Endothelial cell of umbilical vein (primary cell): Measurements from ENCODE around the gene HMGXB3. TPM values are rescaled to one million over a fixed set of nuclear protein-coding genes. Genes with fewer than 3 reads are reported as not detected.

Experiments used
- BruUV-seq: library from RNA; stranded (reverse); fragments of 400-500 nt; replicated peaks from 2 replicates; lab custom pipeline; 2021; lab: Mats Ljungman, UMichigan
- CTCF ChIA-PET: fragments of 300-600, 350-600 bp; sonication (Branson Sonifier 250); formaldehyde crosslinking; loops from one replicate; lab custom pipeline; 2021; ENCODE audit warnings: antibody characterized with exemption, inconsistent platforms; lab: Charles Lee
- POLR2A ChIA-PET: fragments of 300-600, 350-600 bp; sonication (Branson Sonifier 250); formaldehyde crosslinking; loops from one replicate; lab custom pipeline; 2021; ENCODE audit warnings: antibody characterized with exemption, inconsistent platforms; lab: Charles Lee
- DNase-seq: peaks from one replicate; pipeline ENCODE4 v3.0.0-alpha.2; 2011; ENCODE audit warnings: low read depth, low spot score
- FAIRE-seq: peaks from 2 replicates; lab custom pipeline; 2011; peaks lifted over from hg19 to GRCh38; lab: Jason Lieb, UNC
- H2AFZ ChIP-seq: 2 replicates; pipeline ENCODE4 v1.6.0; 2012; ENCODE audit warnings: low read depth, low read length, control low read depth, inconsistent platforms
- H3K27ac ChIP-seq: 2 replicates; pipeline ENCODE4 v1.5.1; 2011; ENCODE audit warnings: low read depth, mild to moderate bottlenecking, control low read depth, low read length, moderate library complexity; ENCODE audit not compliant: insufficient read depth
- H3K27me3 ChIP-seq, 2 experiments: 2 replicates each; pipeline versions ENCODE4 v1.6.0 to v1.6.1; 2011; ENCODE audit warnings: low read length in 2 of 2, mixed read lengths in 1 of 2; ENCODE audit not compliant: control insufficient read depth in 2 of 2, insufficient read depth in 2 of 2
- H3K36me3 ChIP-seq, 2 experiments: 2 replicates in 1 of 2; 3 replicates in 1 of 2; pipeline ENCODE4 v1.5.1; 2011; ENCODE audit warnings: low read length in 2 of 2, mild to moderate bottlenecking in 1 of 2, moderate library complexity in 1 of 2; ENCODE audit not compliant: control insufficient read depth in 2 of 2, insufficient read depth in 2 of 2; ENCODE audit errors: extremely low read depth in 1 of 2
- H3K4me1 ChIP-seq: 3 replicates; pipeline ENCODE4 v1.5.1; 2011; ENCODE audit warnings: mild to moderate bottlenecking, low read length; ENCODE audit not compliant: control insufficient read depth, insufficient read depth; ENCODE audit errors: extremely low read depth
- H3K4me2 ChIP-seq: 2 replicates; pipeline ENCODE4 v1.6.1; 2011; ENCODE audit warnings: low read length, control low read depth, mixed read lengths; ENCODE audit not compliant: insufficient read depth
- H3K4me3 ChIP-seq, 3 experiments: fragments of 200-600 bp in 1 of 3; sonication (generic), shearing (Covaris generic) in 1 of 3; replicated peaks in 1 of 3; 2 replicates each; pipeline ENCODE4 v1.5.1; 2011 to 2016; ENCODE audit warnings: control low read depth in 3 of 3, low read length in 3 of 3, mild to moderate bottlenecking in 2 of 3, inconsistent platforms in 1 of 3, low read depth in 1 of 3, moderate library complexity in 1 of 3; ENCODE audit not compliant: insufficient read depth in 1 of 3
- H3K79me2 ChIP-seq: 2 replicates; pipeline ENCODE4 v1.6.0; 2012; ENCODE audit warnings: low read length, inconsistent platforms; ENCODE audit not compliant: control insufficient read depth, insufficient read depth
- H3K9ac ChIP-seq: replicated peaks from 2 replicates; pipeline ENCODE3; 2011; ENCODE audit warnings: low read length, control low read depth; ENCODE audit not compliant: insufficient read depth; ENCODE audit errors: extremely low read depth
- H3K9me1 ChIP-seq: replicated peaks from 3 replicates; pipeline ENCODE4 v1.6.0; 2011; ENCODE audit warnings: mild to moderate bottlenecking, low read length; ENCODE audit not compliant: control insufficient read depth, insufficient read depth; ENCODE audit errors: extremely low read depth
- H3K9me3 ChIP-seq: replicated peaks from 2 replicates; pipeline ENCODE4 v1.5.1; 2012; ENCODE audit warnings: low read length, inconsistent platforms; ENCODE audit not compliant: control insufficient read depth, insufficient read depth
- H4K20me1 ChIP-seq: replicated peaks from 2 replicates; pipeline ENCODE3; 2011; ENCODE audit warnings: mild to moderate bottlenecking, low read length; ENCODE audit not compliant: control insufficient read depth, insufficient read depth; ENCODE audit errors: extremely low read depth
- GATA2 ChIP-seq: IDR thresholded peaks from 2 replicates; pipeline ENCODE4 v1.7.0; 2011; ENCODE audit warnings: low read depth, mild to moderate bottlenecking, moderate library complexity, mixed read lengths, low read length; ENCODE audit not compliant: insufficient read length, insufficient read depth
- MAX ChIP-seq: IDR thresholded peaks from 2 replicates; pipeline ENCODE4 v1.6.1; 2011; ENCODE audit not compliant: insufficient read depth, insufficient read length
- MYC ChIP-seq: IDR thresholded peaks from one replicate; pipeline ENCODE4 v1.6.1; 2011; ENCODE audit warnings: mild to moderate bottlenecking, low read depth, low read length
- POLR2AphosphoS5 ChIP-seq: IDR thresholded peaks from 2 replicates; pipeline ENCODE4 v1.6.1; 2012; ENCODE audit warnings: low read depth, mild to moderate bottlenecking, control low read depth, low read length, moderate library complexity; ENCODE audit not compliant: insufficient read depth
- dilution Hi-C: fragments of 300-500 bp; cut with MboI; formaldehyde crosslinking; loops from one replicate; pipeline ENCODE4 v1.15.0; 2019; ENCODE audit warnings: low sequenced_read_pairs; ENCODE audit not compliant: extremely low pct_ligation_motif_present
- intact Hi-C: fragments of 100-400 bp; cut with micrococcal nuclease; formaldehyde crosslinking; loops from one replicate; pipeline ENCODE4 v1.10.0; 2022
- polyA plus RNA-seq, 4 experiments: library from polyadenylated mRNA; depleted of rRNA in 3 of 4; stranded (reverse) in 3 of 4; unstranded in 1 of 4; fragments of >200 nt; gene quantifications; 2 replicates each; pipeline versions ENCODE4 v1.2.1 to v1.2.3, GENCODE V29; 2011 to 2012; ENCODE audit warnings: missing spikeins in 1 of 4
- total RNA-seq: library from RNA; stranded (reverse); gene quantifications from 2 replicates; pipeline ENCODE4 v1.2.3, GENCODE V29; 2021
- TF ChIP-seq, protein P1 (sequence below), 2 donors: IDR thresholded peaks; 1 replicate in 1 of 2; 2 replicates in 1 of 2; pipeline ENCODE4 v1.5.1; 2011; ENCODE audit warnings: low read length in 2 of 2, mild to moderate bottlenecking in 2 of 2, moderate library complexity in 2 of 2, control low read depth in 1 of 2, inconsistent platforms in 1 of 2, low read depth in 1 of 2; ENCODE audit not compliant: insufficient read depth in 1 of 2; ENCODE audit errors: extremely low read depth in 1 of 2

HMGXB3 gene
- total and polyA plus RNA-seq, 2 donors (not counting 3 experiments of a cell fraction or from before 2014, with no cell fraction given) = 34.8 to 52.6 TPM

GRCh38 chr5:149990518-149991376 is 9.8 kb upstream of the HMGXB3 start:
- Histone ChIP-seq H3K27ac (no peak overlapping the region), H3K36me3 (peaks cover 0 to 4% of the 10 kb centered on the region in 2 experiments), H3K9ac (no peak overlapping the region), H3K79me2 (no peaks in the 10 kb centered on the region), H3K4me2 (no peak overlapping the region), H4K20me1 (no peaks in the 10 kb centered on the region), H2AFZ (no peak overlapping the region), H3K4me3 (no peak overlapping the region), H3K9me3 (no peaks in the 10 kb centered on the region), H3K9me1 (no peaks in the 10 kb centered on the region), H3K4me1 (no peaks in the 10 kb centered on the region), H3K27me3 (no peaks in the 10 kb centered on the region)
- DNase-seq (peak; percentile 79), FAIRE-seq (peak; percentile 88)
- intact Hi-C loops (loop anchor here (1.0 to 10.0 kb wide), 7 partner anchors 28 to 354 kb away; no protein-coding TSS in a partner anchor), dilution Hi-C loops (no loop called here)
- no TSS peak for BruUV-seq
- CTCF ChIA-PET = interaction anchor here (0.5 to 6.1 kb wide), 50 partner anchors 8 to 357 kb away, joined by 3 to 639 read pairs (median 5); partner anchors contain the start of genes HMGXB3, SLC26A2 and TIGD6
- POLR2A ChIA-PET = interaction anchor here (0.5 kb wide), 1 partner anchor 120 kb away, joined by 3 read pairs; no protein-coding TSS in a partner anchor
- TF ChIP-seq GATA2 (no peak), MAX (no peak), MYC (no peak), POLR2AphosphoS5 (no peak)
- TF ChIP-seq, protein P1, sequence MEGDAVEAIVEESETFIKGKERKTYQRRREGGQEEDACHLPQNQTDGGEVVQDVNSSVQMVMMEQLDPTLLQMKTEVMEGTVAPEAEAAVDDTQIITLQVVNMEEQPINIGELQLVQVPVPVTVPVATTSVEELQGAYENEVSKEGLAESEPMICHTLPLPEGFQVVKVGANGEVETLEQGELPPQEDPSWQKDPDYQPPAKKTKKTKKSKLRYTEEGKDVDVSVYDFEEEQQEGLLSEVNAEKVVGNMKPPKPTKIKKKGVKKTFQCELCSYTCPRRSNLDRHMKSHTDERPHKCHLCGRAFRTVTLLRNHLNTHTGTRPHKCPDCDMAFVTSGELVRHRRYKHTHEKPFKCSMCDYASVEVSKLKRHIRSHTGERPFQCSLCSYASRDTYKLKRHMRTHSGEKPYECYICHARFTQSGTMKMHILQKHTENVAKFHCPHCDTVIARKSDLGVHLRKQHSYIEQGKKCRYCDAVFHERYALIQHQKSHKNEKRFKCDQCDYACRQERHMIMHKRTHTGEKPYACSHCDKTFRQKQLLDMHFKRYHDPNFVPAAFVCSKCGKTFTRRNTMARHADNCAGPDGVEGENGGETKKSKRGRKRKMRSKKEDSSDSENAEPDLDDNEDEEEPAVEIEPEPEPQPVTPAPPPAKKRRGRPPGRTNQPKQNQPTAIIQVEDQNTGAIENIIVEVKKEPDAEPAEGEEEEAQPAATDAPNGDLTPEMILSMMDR (IDR thresholded peaks at IDR 0.05; ENCODE audit: extremely low read depth in 1 of 2, insufficient read depth in 1 of 2, low read depth in 1 of 2, low read length in 2 of 2) = peak; percentile 78 to 83
